HEK293T (cell line): Measurements from ENCODE around the gene RPP30.

Experiments
- CTCF ChIA-PET: fragments of 350-600 bp; formaldehyde crosslinking; extraction: SDS; loops from one replicate; lab custom pipeline; 2021; ENCODE audit warnings: antibody characterized with exemption, inconsistent platforms; lab: Yijun Ruan, JAX
- POLR2A ChIA-PET: fragments of 350-600 bp; formaldehyde crosslinking; extraction: SDS; loops from one replicate; lab custom pipeline; 2020; ENCODE audit warnings: antibody characterized with exemption, inconsistent platforms; lab: Yijun Ruan, JAX
- DNase-seq: peaks from one replicate; pipeline ENCODE4 v3.0.0; 2012; ENCODE audit warnings: mixed read lengths; ENCODE audit errors: extremely low spot score
- ARNT ChIP-seq: fragments of 450-650 bp; IDR thresholded peaks from 2 replicates; pipeline ENCODE4 v1.6.1; 2017; ENCODE audit warnings: mild to moderate bottlenecking
- BHLHE40 ChIP-seq: fragments of 450-650 bp; IDR thresholded peaks from 2 replicates; pipeline ENCODE4 v1.6.1; 2016; ENCODE audit warnings: mild to moderate bottlenecking, moderate library complexity, borderline replicate concordance
- CTBP1 ChIP-seq: fragments of 450-650 bp; IDR thresholded peaks from 2 replicates; pipeline ENCODE4 v1.6.1; 2016; ENCODE audit warnings: borderline replicate concordance
- ELF4 ChIP-seq: fragments of 450-650 bp; IDR thresholded peaks from 2 replicates; pipeline ENCODE4 v1.6.1; 2017; ENCODE audit warnings: antibody characterized with exemption
- FOXA1 ChIP-seq: fragments of 450-650 bp; IDR thresholded peaks from 2 replicates; pipeline ENCODE4 v1.6.1; 2016; ENCODE audit warnings: mild to moderate bottlenecking
- FOXK2 ChIP-seq: fragments of 450-650 bp; IDR thresholded peaks from 2 replicates; pipeline ENCODE4 v1.6.1; 2016; ENCODE audit warnings: mild to moderate bottlenecking
- FOXM1 ChIP-seq: fragments of 450-650 bp; IDR thresholded peaks from 2 replicates; pipeline ENCODE4 v1.6.1; 2017; ENCODE audit warnings: mild to moderate bottlenecking, borderline replicate concordance
- HDGF ChIP-seq: fragments of 450-650 bp; IDR thresholded peaks from 2 replicates; pipeline ENCODE4 v1.6.1; 2017; ENCODE audit warnings: antibody characterized with exemption, borderline replicate concordance
- L3MBTL2 ChIP-seq: fragments of 450-650 bp; conservative IDR thresholded peaks from 2 replicates; pipeline ENCODE4 v1.6.1; 2016; ENCODE audit warnings: mild to moderate bottlenecking
- LEF1 ChIP-seq: fragments of 450-650 bp; IDR thresholded peaks from 2 replicates; pipeline ENCODE4 v1.6.1; 2017; ENCODE audit warnings: mild to moderate bottlenecking, borderline replicate concordance
- NFRKB ChIP-seq: fragments of 450-650 bp; IDR thresholded peaks from 2 replicates; pipeline ENCODE4 v1.6.1; 2016; ENCODE audit warnings: mild to moderate bottlenecking, moderate library complexity
- PKNOX1 ChIP-seq: fragments of 450-650 bp; IDR thresholded peaks from 2 replicates; pipeline ENCODE4 v1.6.1; 2016
- SP1 ChIP-seq: fragments of 450-650 bp; IDR thresholded peaks from 2 replicates; pipeline ENCODE4 v1.6.1; 2017
- SUZ12 ChIP-seq: fragments of 450-650 bp; IDR thresholded peaks from 2 replicates; pipeline ENCODE4 v1.6.1; 2016; ENCODE audit warnings: mild to moderate bottlenecking
- TARDBP ChIP-seq: fragments of 450-650 bp; IDR thresholded peaks from 2 replicates; pipeline ENCODE4 v1.6.1; 2016
- ZNF384 ChIP-seq: fragments of 450-650 bp; IDR thresholded peaks from 2 replicates; pipeline ENCODE4 v1.6.1; 2016

RPP30 gene

DNA sequence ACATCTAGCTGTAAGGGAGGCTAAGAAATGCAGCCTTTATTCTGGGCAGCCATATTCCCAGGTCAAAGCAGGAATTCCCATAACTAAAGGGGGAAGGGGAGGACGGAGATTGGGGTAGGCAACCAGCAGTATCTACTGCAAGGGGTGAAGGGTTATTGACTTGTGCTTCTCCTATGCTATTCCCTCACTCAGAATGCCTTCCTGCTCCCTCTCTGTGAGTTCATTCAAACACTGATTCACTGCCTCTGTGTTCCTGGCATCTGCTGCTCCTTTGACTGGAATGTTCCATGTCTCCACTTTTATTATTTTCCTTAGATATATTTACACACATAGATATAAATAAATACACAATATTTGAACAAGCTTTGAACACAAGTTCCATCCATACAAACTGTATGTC lies 25.0 kb upstream of the RPP30 start:
- TF ChIP-seq TARDBP (no peak), BHLHE40 (no peak), SP1 (no peak), FOXM1 (no peak)
- DNase-seq: no peak
- ChIA-PET POLR2A (interaction anchor here (1.6 kb wide), 1 partner anchor 25 kb away, joined by 5 read pairs; the partner anchor contains the start of gene RPP30), CTCF (no interaction called here)

DNA sequence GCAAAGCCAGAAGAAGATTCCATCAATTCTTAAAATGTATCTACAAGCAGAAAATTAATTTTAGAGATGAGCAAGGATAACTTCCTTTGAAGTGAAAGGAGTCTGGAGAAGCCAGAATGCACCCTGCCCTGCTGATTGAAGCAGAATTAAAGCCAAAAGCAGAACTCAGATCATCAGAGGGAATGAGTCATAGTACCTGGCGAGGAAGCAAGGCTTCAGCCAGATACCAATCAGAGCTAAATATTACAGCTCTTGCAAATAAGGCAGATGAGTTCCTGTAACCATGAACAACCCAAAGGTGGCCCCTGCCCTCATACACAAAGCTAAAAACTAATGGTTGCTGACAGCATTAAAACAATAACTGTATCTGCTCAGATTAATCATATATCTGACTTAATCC lies 24.3 kb upstream of the RPP30 start:
- no peak for TF ChIP-seq PKNOX1
- TF ChIP-seq CTBP1: no peak
- no peak for TF ChIP-seq FOXM1
- TF ChIP-seq BHLHE40: no peak
- TF ChIP-seq TARDBP: no peak
- TF ChIP-seq HDGF: no peak
- TF ChIP-seq SP1: no peak
- TF ChIP-seq FOXK2: no peak
- DNase-seq: no peak
- ChIA-PET POLR2A (interaction anchor here (1.6 kb wide), 1 partner anchor 24 kb away, joined by 5 read pairs; the partner anchor contains the start of gene RPP30), CTCF (no interaction called here)

DNA sequence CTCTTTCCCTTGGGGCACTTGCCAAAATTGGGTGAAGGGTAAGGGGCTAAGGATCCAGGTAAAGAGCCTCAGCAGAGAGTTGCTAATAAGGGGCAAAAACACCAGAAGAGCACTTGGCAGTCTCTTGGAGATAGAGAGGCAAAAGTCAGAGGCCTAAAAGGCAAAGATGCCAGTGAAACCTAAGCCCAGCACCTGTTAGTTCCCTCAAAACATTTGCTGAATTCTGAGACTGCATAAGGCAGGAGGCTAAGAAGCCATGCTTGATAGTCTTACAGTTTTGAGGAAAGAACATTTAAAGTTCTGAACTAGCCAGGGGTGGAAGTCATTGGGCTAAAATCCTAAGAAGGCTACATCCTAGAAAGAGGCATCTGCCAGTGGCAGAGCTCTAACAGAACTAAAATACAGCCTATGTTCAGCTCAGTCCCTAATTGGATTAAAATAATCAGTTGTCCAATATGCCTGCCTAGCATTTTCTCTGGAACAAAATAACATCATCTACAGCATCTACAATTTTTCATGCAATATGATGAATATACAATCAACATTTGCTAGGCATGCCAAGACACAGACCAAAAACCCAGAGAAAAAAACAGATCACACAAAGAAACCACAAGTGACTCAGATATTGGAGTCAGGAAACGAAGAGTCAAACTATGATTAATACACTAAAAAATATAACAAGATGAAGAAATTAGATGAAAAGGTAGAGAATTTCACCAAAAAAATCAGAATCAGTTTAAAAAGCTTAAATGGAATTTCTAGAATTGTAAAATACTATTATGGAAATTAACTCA lies 21.6 kb upstream of the RPP30 start:
- DNase-seq: no peak
- ChIA-PET POLR2A (no interaction called here), CTCF (no interaction called here)
- TF ChIP-seq FOXK2: no peak
- TF ChIP-seq FOXA1: no peak

DNA sequence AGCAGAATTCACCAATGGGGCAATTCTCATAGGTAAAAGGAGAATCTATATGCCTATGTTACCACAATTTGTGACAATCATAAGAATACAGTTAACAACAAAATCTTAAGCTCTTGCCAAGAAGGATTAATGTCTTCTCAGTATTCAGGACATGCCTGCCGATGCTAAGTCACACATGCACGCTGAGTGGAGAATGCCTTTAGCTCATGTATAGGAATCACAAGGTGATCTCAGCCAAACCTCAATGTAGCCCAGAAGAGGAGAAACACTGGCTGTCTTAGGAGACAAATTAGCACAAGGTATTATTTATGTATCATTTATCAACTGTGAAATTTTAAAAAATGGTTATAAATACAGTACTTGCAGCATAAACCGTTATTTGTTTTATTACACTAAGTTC lies 16.6 kb upstream of the RPP30 start:
- POLR2A ChIA-PET: no interaction called here
- no peak for DNase-seq
- TF ChIP-seq NFRKB (no peak), FOXK2 (no peak), L3MBTL2 (no peak), SP1 (no peak), ELF4 (no peak), BHLHE40 (no peak), LEF1 (no peak), SUZ12 (no peak), FOXA1 (no peak), FOXM1 (no peak), TARDBP (no peak), HDGF (no peak), ARNT (no peak), CTBP1 (no peak), PKNOX1 (no peak), ZNF384 (no peak)
- CTCF ChIA-PET: interaction anchor here (0.6 kb wide), 1 partner anchor 11 kb away, joined by 7 read pairs; no protein-coding TSS in a partner anchor

DNA sequence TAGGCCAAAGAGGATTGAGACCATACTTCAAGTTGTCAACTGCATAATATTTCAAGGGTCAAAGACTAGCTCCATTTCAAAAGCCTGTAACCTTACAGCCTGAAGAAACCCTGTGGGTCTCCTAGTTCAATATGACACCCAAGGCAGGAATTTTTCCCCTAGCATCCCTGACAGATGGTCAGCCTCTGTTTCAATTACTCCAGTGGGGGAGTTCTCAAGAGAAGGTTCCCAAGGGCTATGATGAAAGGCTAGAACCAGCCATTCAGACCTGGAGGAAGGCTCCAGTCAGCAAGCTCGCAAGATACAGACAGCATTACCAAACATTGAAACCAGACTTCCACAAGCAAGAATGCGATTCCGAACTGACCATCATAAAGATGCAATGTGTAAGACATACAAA lies 15.5 kb upstream of the RPP30 start:
- ChIA-PET POLR2A (no interaction called here), CTCF (interaction anchor here (0.8 kb wide), 1 partner anchor 105 kb away, joined by 3 read pairs; no protein-coding TSS in a partner anchor)
- DNase-seq: no peak
- TF ChIP-seq L3MBTL2 (no peak), TARDBP (no peak), PKNOX1 (no peak), FOXA1 (no peak), NFRKB (no peak), ARNT (no peak), SUZ12 (no peak), ZNF384 (no peak), ELF4 (no peak), SP1 (no peak), FOXK2 (no peak), LEF1 (no peak)

DNA sequence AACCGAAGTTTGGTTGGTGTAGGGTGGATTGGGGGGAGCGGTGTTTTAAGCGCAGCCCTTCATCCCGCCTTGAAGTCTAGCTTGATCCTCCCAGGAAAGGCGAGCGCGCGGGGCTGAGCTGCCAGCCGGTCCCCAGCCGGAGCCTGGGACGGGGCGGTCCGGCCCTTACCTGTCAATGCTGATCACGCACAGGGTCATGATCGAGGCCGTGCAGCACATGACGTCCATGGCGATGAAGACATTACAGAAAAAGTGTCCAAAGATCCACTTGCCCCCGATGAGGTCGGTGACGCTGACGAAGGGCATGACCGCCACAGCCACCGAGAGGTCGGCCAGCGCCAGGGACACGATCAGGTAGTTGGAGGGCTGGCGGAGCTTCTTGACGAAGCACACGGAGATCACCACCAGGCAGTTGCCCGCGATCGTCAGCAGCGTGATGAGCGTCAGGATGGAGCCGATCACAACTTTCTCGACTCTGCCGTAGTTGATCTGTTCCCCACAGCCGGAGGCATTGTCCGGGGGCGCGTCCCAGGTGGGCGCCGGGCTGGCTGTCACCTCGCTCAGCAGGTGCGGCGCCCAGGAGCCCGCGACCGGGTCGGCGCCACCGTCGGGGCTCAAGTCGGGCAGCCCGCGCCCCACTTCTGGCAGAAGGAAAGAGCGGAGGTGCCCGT lies 14.7 kb upstream of the RPP30 start:
- no peak for TF ChIP-seq SUZ12
- no peak for TF ChIP-seq ZNF384
- no peak for TF ChIP-seq CTBP1
- TF ChIP-seq HDGF: no peak
- no peak for TF ChIP-seq L3MBTL2
- no peak for TF ChIP-seq FOXK2
- no peak for TF ChIP-seq BHLHE40
- no peak for TF ChIP-seq FOXM1
- TF ChIP-seq LEF1: no peak
- no peak for TF ChIP-seq SP1
- TF ChIP-seq ELF4: no peak
- no peak for TF ChIP-seq ARNT
- TF ChIP-seq NFRKB: no peak
- TF ChIP-seq TARDBP: no peak
- no peak for TF ChIP-seq FOXA1
- TF ChIP-seq PKNOX1: no peak
- CTCF ChIA-PET: interaction anchor here (0.8 kb wide), 1 partner anchor 106 kb away, joined by 3 read pairs; no protein-coding TSS in a partner anchor
- DNase-seq: no peak
- POLR2A ChIA-PET: no interaction called here
